Amniotic stem cell (primary cell): ENCODE results near the gene SNTB2.

Experiments used
- DNase-seq: peaks from one replicate; lab custom pipeline; 2025; lab: John Stamatoyannopoulos, UW

Gene SNTB2

GRCh38 chr16:69344171-69344570, 157.2 kb downstream of the SNTB2 start:
- DNase-seq: no peak

- no peak for DNase-seq
Measured at GRCh38 chr16:69345923-69346322, 159.0 kb downstream of the SNTB2 start.

GRCh38 chr16:69346683-69347082, 159.7 kb downstream of the SNTB2 start:
- no peak for DNase-seq

GRCh38 chr16:69348222-69348621, 161.3 kb downstream of the SNTB2 start:
- DNase-seq: no peak

- DNase-seq: no peak
Measured at GRCh38 chr16:69349536-69349935, 162.6 kb downstream of the SNTB2 start.

GRCh38 chr16:69350536-69351133, 163.7 kb downstream of the SNTB2 start:
- DNase-seq: no peak

- DNase-seq: no peak
Measured at GRCh38 chr16:69351309-69352027, 164.5 kb downstream of the SNTB2 start, which contains the start of gene TMED6. Gene TMED6 (minus strand): TSS chr16:69351786. CDS start chr16:69351753, 33 bp downstream.
